Activated effector memory CD4-positive, alpha-beta T cell treated with anti-CD3 and anti-CD28 coated beads, Interleukin-2, amount 50 U/mL, for 16 hours (primary cell): ENCODE results near the gene ADAMTS9.
"Not testable (repeated sequence)": the region's sequence is repeated elsewhere in the genome, so short reads cannot be mapped to it uniquely, and the experiment has no call there.

Source experiments
- DNase-seq: peaks from one replicate; pipeline ENCODE4 v3.0.0-alpha.2; 2020

ADAMTS9 gene

GRCh38 chr3:64568895-64569517, 118.8 kb downstream of the ADAMTS9 start:
- no peak for DNase-seq

GRCh38 chr3:64566859-64567258, 120.9 kb downstream of the ADAMTS9 start:
- no peak for DNase-seq

- no peak for DNase-seq
These were observed 124.0 kb downstream of the ADAMTS9 start for GRCh38 chr3:64563751-64564150.

GRCh38 chr3:64561868-64562267, 125.9 kb downstream of the ADAMTS9 start:
- no peak for DNase-seq

GRCh38 chr3:64561325-64561843, 126.4 kb downstream of the ADAMTS9 start:
- no peak for DNase-seq

GRCh38 chr3:64560791-64561190, 127.0 kb downstream of the ADAMTS9 start:
- DNase-seq: no peak

- no peak for DNase-seq
These were observed 128.2 kb downstream of the ADAMTS9 start for GRCh38 chr3:64559588-64559987.

GRCh38 chr3:64556046-64556445, 131.8 kb downstream of the ADAMTS9 start:
- DNase-seq: no peak

- DNase-seq: no peak
These were observed 132.4 kb downstream of the ADAMTS9 start for GRCh38 chr3:64555351-64555750.

GRCh38 chr3:64554096-64554920, 133.5 kb downstream of the ADAMTS9 start:
- DNase-seq: no peak

- DNase-seq: no peak
These were observed 134.8 kb downstream of the ADAMTS9 start for GRCh38 chr3:64552966-64553365.

GRCh38 chr3:64552160-64552559, 135.6 kb downstream of the ADAMTS9 start:
- no peak for DNase-seq

GRCh38 chr3:64551697-64552096, 136.1 kb downstream of the ADAMTS9 start:
- DNase-seq: no peak

- DNase-seq: no peak
These were observed 137.1 kb downstream of the ADAMTS9 start for GRCh38 chr3:64550745-64551144.

- DNase-seq: no peak
These were observed 137.9 kb downstream of the ADAMTS9 start for GRCh38 chr3:64549869-64550268.

- DNase-seq: no peak
These were observed 139.5 kb downstream of the ADAMTS9 start for GRCh38 chr3:64548200-64548889.

- DNase-seq: no peak
These were observed 140.9 kb downstream of the ADAMTS9 start for GRCh38 chr3:64546856-64547255.

- not testable (repeated sequence) for DNase-seq
These were observed 142.6 kb downstream of the ADAMTS9 start for GRCh38 chr3:64545239-64545638.

GRCh38 chr3:64541803-64542202, 146.0 kb downstream of the ADAMTS9 start:
- DNase-seq: no peak

- DNase-seq: no peak
These were observed 148.2 kb downstream of the ADAMTS9 start for GRCh38 chr3:64539451-64540196.

- no peak for DNase-seq
These were observed 151.6 kb downstream of the ADAMTS9 start for GRCh38 chr3:64536166-64536565.

- DNase-seq: peak; percentile 64
These were observed 154.0 kb downstream of the ADAMTS9 start for GRCh38 chr3:64533617-64534317.
